GM10248 (cell line): ENCODE data around the gene SORL1.

ENCODE experiments used
- CTCF ChIA-PET: fragments of 300-600 bp; sonication (Branson Sonifier 250); formaldehyde crosslinking; extraction: SDS; loops from one replicate; lab custom pipeline; 2021; ENCODE audit warnings: antibody characterized with exemption; lab: Yijun Ruan, JAX
- POLR2A ChIA-PET: fragments of 350-650 bp; sonication (Branson Sonifier 250); formaldehyde crosslinking; extraction: SDS; loops from one replicate; lab custom pipeline; 2020; ENCODE audit warnings: antibody characterized with exemption; lab: Yijun Ruan, JAX
- DNase-seq: peaks from one replicate; pipeline ENCODE4 v3.0.0; 2012; ENCODE audit errors: extremely low spot score
- TF ChIP-seq, protein P1 (sequence below): IDR thresholded peaks from 2 replicates; pipeline ENCODE4 v1.5.1; 2012; ENCODE audit warnings: mild to moderate bottlenecking, low read depth; ENCODE audit errors: extremely low read depth, missing control alignments, control extremely low read depth

SORL1 gene

DNA sequence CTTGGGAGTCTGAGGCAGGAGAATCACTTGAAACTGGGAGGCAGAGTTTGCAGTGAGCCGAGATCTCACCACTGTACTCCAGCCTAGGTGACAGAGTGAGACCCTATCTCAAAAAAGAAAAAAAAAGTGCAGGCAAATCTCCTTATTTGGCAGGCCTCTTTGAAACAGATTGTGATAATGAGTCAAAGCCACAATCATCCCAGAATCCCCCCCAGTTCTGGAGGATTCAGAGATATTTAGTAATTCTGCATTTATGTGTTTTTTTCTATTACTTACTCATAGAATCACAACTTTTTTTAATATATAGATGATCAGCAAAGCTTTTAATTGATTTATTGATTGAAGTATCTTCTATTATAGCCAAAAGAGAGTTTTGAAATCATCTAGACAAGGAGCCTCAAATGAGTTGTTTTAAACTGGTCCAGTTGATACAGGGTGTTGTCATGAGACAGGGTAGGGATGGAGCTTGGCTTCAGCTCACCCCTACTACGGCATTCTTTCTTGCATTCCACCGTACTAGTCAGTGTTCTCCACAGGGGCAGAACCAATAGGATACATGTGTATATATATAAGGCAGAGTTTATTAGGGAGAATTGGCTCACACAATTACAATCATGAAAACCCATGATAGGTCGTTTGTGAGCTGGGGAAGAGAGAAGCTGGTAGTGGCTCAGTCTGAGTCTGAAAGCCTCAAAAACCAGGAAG, 39.3 kb upstream of the SORL1 start:
- TF ChIP-seq, protein P1, sequence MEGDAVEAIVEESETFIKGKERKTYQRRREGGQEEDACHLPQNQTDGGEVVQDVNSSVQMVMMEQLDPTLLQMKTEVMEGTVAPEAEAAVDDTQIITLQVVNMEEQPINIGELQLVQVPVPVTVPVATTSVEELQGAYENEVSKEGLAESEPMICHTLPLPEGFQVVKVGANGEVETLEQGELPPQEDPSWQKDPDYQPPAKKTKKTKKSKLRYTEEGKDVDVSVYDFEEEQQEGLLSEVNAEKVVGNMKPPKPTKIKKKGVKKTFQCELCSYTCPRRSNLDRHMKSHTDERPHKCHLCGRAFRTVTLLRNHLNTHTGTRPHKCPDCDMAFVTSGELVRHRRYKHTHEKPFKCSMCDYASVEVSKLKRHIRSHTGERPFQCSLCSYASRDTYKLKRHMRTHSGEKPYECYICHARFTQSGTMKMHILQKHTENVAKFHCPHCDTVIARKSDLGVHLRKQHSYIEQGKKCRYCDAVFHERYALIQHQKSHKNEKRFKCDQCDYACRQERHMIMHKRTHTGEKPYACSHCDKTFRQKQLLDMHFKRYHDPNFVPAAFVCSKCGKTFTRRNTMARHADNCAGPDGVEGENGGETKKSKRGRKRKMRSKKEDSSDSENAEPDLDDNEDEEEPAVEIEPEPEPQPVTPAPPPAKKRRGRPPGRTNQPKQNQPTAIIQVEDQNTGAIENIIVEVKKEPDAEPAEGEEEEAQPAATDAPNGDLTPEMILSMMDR = no peak
- CTCF ChIA-PET = interaction anchor here (1.1 to 1.3 kb wide), 2 partner anchors 9 to 11 kb away, joined by 3 to 4 read pairs; no protein-coding TSS in a partner anchor
- POLR2A ChIA-PET = no interaction called here
- DNase-seq = no peak

- CTCF ChIA-PET = interaction anchor here (1.1 to 1.2 kb wide), 2 partner anchors 12 to 46 kb away, joined by 3 to 4 read pairs; no protein-coding TSS in a partner anchor
- TF ChIP-seq, protein P1 = no peak
- DNase-seq = no peak
- POLR2A ChIA-PET = no interaction called here
Observed at GRCh38 chr11:121414141-121414913, 37.8 kb upstream of the SORL1 start.

GRCh38 chr11:121415856-121416255, 36.3 kb upstream of the SORL1 start:
- ChIA-PET CTCF (interaction anchor here (0.8 kb wide), 1 partner anchor 9 kb away, joined by 3 read pairs; no protein-coding TSS in a partner anchor), POLR2A (no interaction called here)
- TF ChIP-seq, protein P1 = no peak
- no peak for DNase-seq

GRCh38 chr11:121417055-121417551, 35.0 kb upstream of the SORL1 start:
- ChIA-PET POLR2A (no interaction called here), CTCF (interaction anchor here (0.8 to 1.6 kb wide), 4 partner anchors 10 to 42 kb away, joined by 3 read pairs; no protein-coding TSS in a partner anchor)
- TF ChIP-seq, protein P1 = no peak
- peak; percentile 35 for DNase-seq

GRCh38 chr11:121417607-121418006, 34.5 kb upstream of the SORL1 start:
- CTCF ChIA-PET = interaction anchor here (0.8 to 1.6 kb wide), 4 partner anchors 10 to 43 kb away, joined by 3 read pairs; no protein-coding TSS in a partner anchor
- TF ChIP-seq, protein P1 = no peak
- DNase-seq = no peak
- POLR2A ChIA-PET = no interaction called here

- TF ChIP-seq, protein P1 = no peak
- ChIA-PET CTCF (interaction anchor here (1.1 to 1.5 kb wide), 3 partner anchors 32 to 51 kb away, joined by 3 read pairs; no protein-coding TSS in a partner anchor), POLR2A (no interaction called here)
- DNase-seq = no peak
Observed at GRCh38 chr11:121418625-121419114, 33.4 kb upstream of the SORL1 start.
